Measurements from ENCODE around the gene PLXDC1. TPM values are rescaled to one million over a fixed set of nuclear protein-coding genes. Genes with fewer than 3 reads are reported as not detected.

The PLXDC1 gene
- polyA plus RNA-seq, 2 donors, result 4.7 to 6.0 TPM

DNA sequence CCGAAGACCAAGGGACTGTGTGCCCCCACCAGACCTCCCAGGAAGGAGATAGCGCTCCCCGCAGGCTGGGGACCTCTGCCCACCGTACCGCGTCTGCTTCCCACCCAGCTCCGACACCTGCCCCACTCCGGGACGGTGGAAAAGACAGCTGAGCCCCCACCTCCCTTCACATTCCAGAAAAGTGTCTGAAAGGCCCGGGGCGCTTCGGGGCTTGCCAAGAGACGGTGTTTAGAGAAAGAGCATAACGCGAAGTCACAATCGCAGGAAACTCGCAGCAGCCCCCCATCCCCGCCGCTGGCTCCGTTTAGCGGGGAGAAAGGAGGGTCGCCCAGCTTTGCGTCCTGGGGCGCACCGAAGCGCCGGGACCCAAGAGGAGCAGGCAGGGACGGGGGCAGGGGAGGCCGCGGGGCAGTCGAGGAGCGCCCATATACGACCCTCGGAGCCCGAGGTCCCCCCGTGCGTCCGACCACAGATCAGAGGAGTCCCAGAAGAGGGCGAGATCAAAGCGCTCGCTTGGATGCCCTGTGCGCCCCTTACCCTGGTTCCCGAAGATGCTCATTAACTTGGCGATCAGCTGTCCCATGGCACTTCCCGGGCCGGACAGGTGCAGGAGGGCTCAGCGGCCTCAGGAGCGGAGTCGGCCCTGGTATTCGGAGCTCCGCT is 13.9 kb upstream of the PLXDC1 start:
- H3K36me3 ChIP-seq (ENCODE audit: control insufficient read depth in 2 of 2, insufficient read depth in 2 of 2, low read length in 1 of 2), result no peaks in the 10 kb centered on the region
- 21 to 24% methylated on average over 51 of the region's 51 CpGs for WGBS, 2 donors
- H3K27ac ChIP-seq (ENCODE audit: low read depth in 2 of 2, low read length in 1 of 2), result no peak overlapping the region

DNA sequence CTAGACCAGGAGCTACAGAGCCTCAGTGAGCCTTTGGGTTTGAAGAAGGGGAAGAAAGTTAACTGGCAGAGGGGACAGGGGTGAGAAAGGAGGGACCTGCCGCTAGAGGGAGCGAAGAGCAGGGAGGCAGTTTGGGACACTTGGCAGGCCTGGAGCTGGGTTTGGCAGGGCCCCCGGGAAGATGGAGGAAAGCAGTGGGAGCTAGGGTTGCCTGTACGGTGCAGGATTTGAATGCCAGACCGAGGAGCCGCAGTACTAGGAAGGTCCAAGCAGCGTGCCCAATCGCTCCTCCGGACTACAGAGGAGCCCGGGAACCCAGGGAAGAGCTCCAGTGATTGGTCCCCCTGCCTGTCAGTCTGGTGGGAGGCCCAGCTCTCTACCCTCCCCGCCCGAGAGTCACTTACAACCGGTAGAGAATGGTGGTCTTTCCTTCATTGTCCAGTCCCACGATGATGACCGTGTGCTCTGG is 13.3 kb upstream of the PLXDC1 start:
- Histone ChIP-seq H3K36me3 (ENCODE audit: control insufficient read depth in 2 of 2, insufficient read depth in 2 of 2, low read length in 1 of 2) (no peaks in the 10 kb centered on the region), H3K4me1 (ENCODE audit: control insufficient read depth in 2 of 2, insufficient read depth in 2 of 2, low read length in 1 of 2) (peaks cover 0 to 2% of the 10 kb centered on the region in 2 donors), H3K27ac (ENCODE audit: low read depth in 2 of 2, low read length in 1 of 2) (no peak overlapping the region), H3K4me3 (ENCODE audit: low read depth in 1 of 2, low read length in 2 of 2) (peak overlapping the region; percentile 27 to 37), H3K27me3 (ENCODE audit: control insufficient read depth in 1 of 2, insufficient read depth in 2 of 2, low read length in 2 of 2) (no peaks in the 10 kb centered on the region), H3K9me3 (ENCODE audit: control insufficient read depth in 2 of 2, insufficient read depth in 1 of 2, low read depth in 1 of 2, low read length in 1 of 2) (no peaks in the 10 kb centered on the region)
- WGBS, 2 donors, result 1 to 2% methylated on average over 15 of the region's 15 CpGs

More for the DNA sequence above, 13.9 kb upstream of the PLXDC1 start:
- peak overlapping the region; percentile 27 to 37 for H3K4me3 ChIP-seq (ENCODE audit: low read depth in 1 of 2, low read length in 2 of 2)
- H3K4me1 ChIP-seq (ENCODE audit: control insufficient read depth in 2 of 2, insufficient read depth in 2 of 2, low read length in 1 of 2), result peaks cover 0 to 2% of the 10 kb centered on the region in 2 donors
- no peaks in the 10 kb centered on the region for H3K27me3 ChIP-seq (ENCODE audit: control insufficient read depth in 1 of 2, insufficient read depth in 2 of 2, low read length in 2 of 2)
- H3K9me3 ChIP-seq (ENCODE audit: control insufficient read depth in 2 of 2, insufficient read depth in 1 of 2, low read depth in 1 of 2, low read length in 1 of 2), result no peaks in the 10 kb centered on the region

DNA sequence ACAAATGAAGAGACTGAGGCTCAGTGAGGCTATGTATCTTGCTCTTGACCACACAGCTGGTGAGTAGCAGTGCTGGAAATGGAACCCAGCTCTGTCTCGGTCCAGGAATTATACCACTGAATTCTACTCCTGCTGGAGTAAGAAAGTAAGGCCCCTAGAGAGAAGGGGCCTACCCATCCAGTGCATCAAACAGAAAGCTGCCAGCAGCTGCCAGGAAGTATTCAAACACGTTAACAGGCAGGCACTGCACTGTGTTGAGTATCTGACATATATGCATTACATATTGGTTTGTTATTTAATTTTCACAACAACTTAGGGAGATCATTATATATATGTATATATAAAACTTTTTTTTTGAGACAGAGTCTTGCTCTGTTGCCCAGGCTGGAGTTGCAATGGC is 10.5 kb upstream of the PLXDC1 start:
- no peaks in the 10 kb centered on the region for H3K9me3 ChIP-seq (ENCODE audit: control insufficient read depth in 2 of 2, insufficient read depth in 1 of 2, low read depth in 1 of 2, low read length in 1 of 2)
- 69 to 74% methylated on average over 2 of the region's 2 CpGs for WGBS, 2 donors
- peaks cover 0 to 2% of the 10 kb centered on the region in 2 donors for H3K4me1 ChIP-seq (ENCODE audit: control insufficient read depth in 2 of 2, insufficient read depth in 2 of 2, low read length in 1 of 2)
- no peaks in the 10 kb centered on the region for H3K36me3 ChIP-seq (ENCODE audit: control insufficient read depth in 2 of 2, insufficient read depth in 2 of 2, low read length in 1 of 2)
- H3K27ac ChIP-seq (ENCODE audit: low read depth in 2 of 2, low read length in 1 of 2), result no peak overlapping the region
- no peaks in the 10 kb centered on the region for H3K27me3 ChIP-seq (ENCODE audit: control insufficient read depth in 1 of 2, insufficient read depth in 2 of 2, low read length in 2 of 2)
- H3K4me3 ChIP-seq (ENCODE audit: low read depth in 1 of 2, low read length in 2 of 2), result no peak overlapping the region

DNA sequence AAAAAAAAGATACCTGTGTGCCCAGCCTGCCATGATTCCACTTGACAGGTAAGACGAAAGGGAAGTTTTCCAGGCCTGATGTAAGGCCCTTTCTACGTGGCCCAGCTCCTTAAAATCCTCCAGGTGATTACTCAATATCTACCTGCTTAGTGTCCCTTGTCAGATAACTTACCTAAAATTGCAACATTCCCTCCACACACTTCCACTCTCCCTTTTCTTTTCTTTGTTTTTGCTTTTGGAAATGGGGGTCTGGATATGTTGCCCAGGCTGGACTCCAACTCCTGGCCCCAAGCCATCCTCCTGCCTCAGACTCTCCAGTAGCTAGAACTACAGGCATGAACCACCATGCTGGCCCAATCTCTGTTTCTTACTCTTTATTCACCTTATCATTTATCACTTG is 7.2 kb upstream of the PLXDC1 start:
- no peaks in the 10 kb centered on the region for H3K9me3 ChIP-seq (ENCODE audit: control insufficient read depth in 2 of 2, insufficient read depth in 1 of 2, low read depth in 1 of 2, low read length in 1 of 2)
- no peaks in the 10 kb centered on the region for H3K4me1 ChIP-seq (ENCODE audit: control insufficient read depth in 2 of 2, insufficient read depth in 2 of 2, low read length in 1 of 2)
- no peak overlapping the region for H3K27ac ChIP-seq (ENCODE audit: low read depth in 2 of 2, low read length in 1 of 2)
- no peaks in the 10 kb centered on the region for H3K27me3 ChIP-seq (ENCODE audit: control insufficient read depth in 1 of 2, insufficient read depth in 2 of 2, low read length in 2 of 2)
- no peak overlapping the region for H3K4me3 ChIP-seq (ENCODE audit: low read depth in 1 of 2, low read length in 2 of 2)
- 75 to 92% methylated on average over 2 of the region's 2 CpGs for WGBS, 2 donors
- H3K36me3 ChIP-seq (ENCODE audit: control insufficient read depth in 2 of 2, insufficient read depth in 2 of 2, low read length in 1 of 2), result no peaks in the 10 kb centered on the region

DNA sequence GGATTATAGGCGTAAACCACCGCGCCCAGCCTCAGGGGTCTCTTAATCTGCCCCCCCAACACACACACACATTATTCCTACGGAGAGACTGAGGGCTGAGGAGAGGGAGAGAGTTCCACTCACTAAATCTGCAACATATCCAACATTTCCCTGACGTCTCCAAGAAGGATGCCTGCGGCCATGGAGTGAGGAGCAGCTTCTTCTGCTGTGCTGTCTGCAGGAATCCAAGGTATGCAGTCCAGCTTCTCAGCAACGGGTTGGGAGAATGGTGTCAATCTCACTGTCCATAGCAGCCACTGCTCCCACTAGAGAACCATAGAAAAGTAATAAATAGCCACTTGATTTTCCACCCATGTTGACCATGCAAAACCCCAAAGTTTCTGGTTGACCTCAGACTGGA is 5.1 kb upstream of the PLXDC1 start:
- 74 to 78% methylated on average over 7 of the region's 7 CpGs for WGBS, 2 donors

DNA sequence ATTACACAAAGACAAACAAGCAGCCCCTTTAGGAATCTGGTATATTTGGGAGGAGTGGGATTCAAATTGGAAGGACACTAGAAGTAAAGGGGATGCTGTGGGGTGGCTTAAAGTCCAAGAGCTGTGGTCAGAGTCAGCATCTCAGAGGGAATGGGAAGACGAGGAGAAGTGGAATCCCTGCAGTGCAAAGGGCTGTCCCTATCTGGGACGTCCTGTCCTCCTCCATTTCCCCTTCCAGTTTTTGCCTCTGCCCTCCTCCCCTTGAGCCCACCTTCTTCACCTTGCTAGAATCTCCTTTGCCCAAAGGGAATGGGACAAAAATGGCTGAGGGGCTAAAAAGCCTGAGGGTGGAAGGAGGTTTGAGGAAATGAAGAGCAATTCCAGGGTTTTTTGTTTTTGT is 4.2 kb upstream of the PLXDC1 start:
- peaks cover 0 to 2% of the 10 kb centered on the region in 2 donors for H3K4me1 ChIP-seq (ENCODE audit: control insufficient read depth in 2 of 2, insufficient read depth in 2 of 2, low read length in 1 of 2)
- no peak overlapping the region for H3K4me3 ChIP-seq (ENCODE audit: low read depth in 1 of 2, low read length in 2 of 2)
- 47 to 51% methylated on average over 2 of the region's 2 CpGs for whole genome bisulfite sequencing, 2 donors
- H3K9me3 ChIP-seq (ENCODE audit: control insufficient read depth in 2 of 2, insufficient read depth in 1 of 2, low read depth in 1 of 2, low read length in 1 of 2), result no peaks in the 10 kb centered on the region
- H3K36me3 ChIP-seq (ENCODE audit: control insufficient read depth in 2 of 2, insufficient read depth in 2 of 2, low read length in 1 of 2), result no peaks in the 10 kb centered on the region
- no peaks in the 10 kb centered on the region for H3K27me3 ChIP-seq (ENCODE audit: control insufficient read depth in 1 of 2, insufficient read depth in 2 of 2, low read length in 2 of 2)
- H3K27ac ChIP-seq (ENCODE audit: low read depth in 2 of 2, low read length in 1 of 2), result no peak overlapping the region

More for the DNA sequence above, 5.1 kb upstream of the PLXDC1 start:
- Histone ChIP-seq H3K4me1 (ENCODE audit: control insufficient read depth in 2 of 2, insufficient read depth in 2 of 2, low read length in 1 of 2) (no peaks in the 10 kb centered on the region), H3K4me3 (ENCODE audit: low read depth in 1 of 2, low read length in 2 of 2) (no peak overlapping the region), H3K9me3 (ENCODE audit: control insufficient read depth in 2 of 2, insufficient read depth in 1 of 2, low read depth in 1 of 2, low read length in 1 of 2) (no peaks in the 10 kb centered on the region), H3K27ac (ENCODE audit: low read depth in 2 of 2, low read length in 1 of 2) (no peak overlapping the region), H3K36me3 (ENCODE audit: control insufficient read depth in 2 of 2, insufficient read depth in 2 of 2, low read length in 1 of 2) (no peaks in the 10 kb centered on the region), H3K27me3 (ENCODE audit: control insufficient read depth in 1 of 2, insufficient read depth in 2 of 2, low read length in 2 of 2) (no peaks in the 10 kb centered on the region)

DNA sequence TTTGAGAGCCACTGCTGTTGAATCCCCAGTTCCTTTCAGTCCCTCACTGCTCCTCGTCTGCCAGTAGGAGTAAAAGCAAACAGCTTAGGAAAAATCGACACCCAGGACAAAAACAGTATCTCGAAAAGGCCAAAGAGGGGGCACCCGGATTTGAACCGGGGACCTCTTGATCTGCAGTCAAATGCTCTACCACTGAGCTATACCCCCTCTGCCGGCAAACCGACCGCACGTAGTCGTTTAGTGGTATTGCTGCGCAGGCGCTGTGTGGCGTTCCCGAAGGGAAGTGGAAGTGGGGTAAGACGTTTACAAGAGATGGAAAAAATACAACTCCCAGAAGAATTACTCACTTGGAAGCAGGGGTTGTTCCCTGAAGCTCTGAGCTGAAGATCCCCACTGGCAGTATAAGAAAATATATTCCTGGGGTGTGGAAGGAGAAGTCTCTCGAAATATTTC is 2.2 kb upstream of the PLXDC1 start:
- 0% methylated on average over 16 of the region's 16 CpGs for WGBS, 2 donors
- Histone ChIP-seq H3K27me3 (ENCODE audit: control insufficient read depth in 1 of 2, insufficient read depth in 2 of 2, low read length in 2 of 2) (no peaks in the 10 kb centered on the region), H3K9me3 (ENCODE audit: control insufficient read depth in 2 of 2, insufficient read depth in 1 of 2, low read depth in 1 of 2, low read length in 1 of 2) (no peaks in the 10 kb centered on the region), H3K36me3 (ENCODE audit: control insufficient read depth in 2 of 2, insufficient read depth in 2 of 2, low read length in 1 of 2) (no peaks in the 10 kb centered on the region), H3K4me1 (ENCODE audit: control insufficient read depth in 2 of 2, insufficient read depth in 2 of 2, low read length in 1 of 2) (peaks cover 0 to 2% of the 10 kb centered on the region in 2 donors), H3K4me3 (ENCODE audit: low read depth in 1 of 2, low read length in 2 of 2) (peak overlapping the region; percentile 57 to 71), H3K27ac (ENCODE audit: low read depth in 2 of 2, low read length in 1 of 2) (peak overlapping the region; percentile 85 to 86)

DNA sequence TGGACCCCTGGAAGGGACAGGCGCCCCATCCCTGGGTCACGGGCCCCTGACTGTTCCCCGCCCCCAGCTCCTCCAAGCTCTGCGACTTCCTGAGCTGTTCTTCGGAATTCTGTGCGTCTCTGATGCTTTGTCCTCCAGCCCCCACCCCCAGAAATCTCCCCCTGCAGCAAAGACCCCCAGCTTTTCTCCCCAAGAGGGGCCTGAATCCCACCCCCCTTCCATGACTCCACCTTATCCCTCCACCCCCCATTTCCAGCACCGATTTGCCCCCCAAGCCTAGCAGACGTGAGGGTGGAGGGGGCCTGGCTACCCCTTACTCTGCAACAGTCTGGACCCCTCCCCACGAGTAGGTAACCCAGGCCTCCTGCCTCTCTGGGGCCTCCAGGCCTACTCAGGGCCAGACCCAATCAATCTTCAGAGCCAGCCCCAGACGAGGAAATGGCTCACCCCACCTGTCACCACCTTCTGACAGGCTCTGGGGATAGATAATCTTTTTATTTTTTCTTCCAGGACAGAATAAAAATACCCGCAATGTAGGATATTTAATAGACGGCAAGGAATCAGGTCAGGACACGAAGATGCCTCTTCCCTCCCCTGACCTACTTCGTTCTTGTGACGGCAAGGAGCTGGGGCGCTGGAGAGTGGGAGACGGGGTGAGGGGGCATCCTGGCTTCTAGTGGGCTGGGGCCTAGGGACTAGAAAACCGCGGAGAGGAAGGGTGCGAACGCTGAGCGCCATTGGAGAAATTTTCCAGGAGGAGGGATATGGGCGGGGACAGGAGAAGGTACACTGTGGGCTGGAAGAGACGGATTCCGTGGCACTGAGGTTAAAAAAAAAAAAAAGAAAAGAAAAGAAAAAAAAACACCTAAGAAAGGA is 744 bp upstream of the PLXDC1 start:
- 8 to 10% methylated on average over 22 to 25 of the region's 25 CpGs for WGBS, 2 donors
- H3K9me3 ChIP-seq (ENCODE audit: control insufficient read depth in 2 of 2, insufficient read depth in 1 of 2, low read depth in 1 of 2, low read length in 1 of 2), result no peaks in the 10 kb centered on the region
- H3K4me3 ChIP-seq (ENCODE audit: low read depth in 1 of 2, low read length in 2 of 2), result peak overlapping the region; percentile 35 to 52
- no peaks in the 10 kb centered on the region for H3K27me3 ChIP-seq (ENCODE audit: control insufficient read depth in 1 of 2, insufficient read depth in 2 of 2, low read length in 2 of 2)
- H3K36me3 ChIP-seq (ENCODE audit: control insufficient read depth in 2 of 2, insufficient read depth in 2 of 2, low read length in 1 of 2), result no peaks in the 10 kb centered on the region
- peaks cover 0 to 2% of the 10 kb centered on the region in 2 donors for H3K4me1 ChIP-seq (ENCODE audit: control insufficient read depth in 2 of 2, insufficient read depth in 2 of 2, low read length in 1 of 2)
- H3K27ac ChIP-seq (ENCODE audit: low read depth in 2 of 2, low read length in 1 of 2), result peak overlapping the region; percentile 39 to 59

DNA sequence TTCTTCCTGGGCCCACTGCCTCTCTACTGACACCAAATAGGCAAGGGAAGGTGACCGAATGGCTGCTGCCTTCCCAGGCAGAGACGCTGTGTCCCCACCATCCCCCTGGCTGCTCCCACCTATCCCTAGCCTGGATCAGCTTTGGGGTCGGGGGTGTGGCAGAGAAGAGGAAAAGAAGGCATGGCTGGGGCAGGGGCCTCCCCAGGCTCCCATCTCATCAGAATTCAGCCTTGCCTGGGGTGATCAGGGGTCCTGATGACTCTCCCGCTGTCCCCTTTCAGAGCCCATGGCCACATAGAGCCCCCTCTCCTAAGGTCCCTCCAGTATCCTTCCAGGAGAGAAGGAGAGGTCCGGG is 665 bp downstream of the PLXDC1 start:
- H3K27me3 ChIP-seq (ENCODE audit: control insufficient read depth in 1 of 2, insufficient read depth in 2 of 2, low read length in 2 of 2), result no peaks in the 10 kb centered on the region
- H3K9me3 ChIP-seq (ENCODE audit: control insufficient read depth in 2 of 2, insufficient read depth in 1 of 2, low read depth in 1 of 2, low read length in 1 of 2), result no peaks in the 10 kb centered on the region
- H3K4me3 ChIP-seq (ENCODE audit: low read depth in 1 of 2, low read length in 2 of 2), result peak overlapping the region; percentile 25 to 37
- H3K36me3 ChIP-seq (ENCODE audit: control insufficient read depth in 2 of 2, insufficient read depth in 2 of 2, low read length in 1 of 2), result no peaks in the 10 kb centered on the region
- H3K4me1 ChIP-seq (ENCODE audit: control insufficient read depth in 2 of 2, insufficient read depth in 2 of 2, low read length in 1 of 2), result peaks cover 0 to 2% of the 10 kb centered on the region in 2 donors
- WGBS, 2 donors, result 35 to 56% methylated on average over 4 to 5 of the region's 5 CpGs
- H3K27ac ChIP-seq (ENCODE audit: low read depth in 2 of 2, low read length in 1 of 2), result no peak overlapping the region
